Cardiac fibroblast (primary cell): Measurements from ENCODE around the gene GPR18.
"Not testable (repeated sequence)": the region's sequence is repeated elsewhere in the genome, so short reads cannot be mapped to it uniquely, and the experiment has no call there.

Experiments used
- DNase-seq, 2 donors: peaks; one replicate each; pipeline versions ENCODE4 v3.0.0 to v3.0.0-alpha.2; 2010; ENCODE audit warnings: low read depth in 2 of 2
- H3K4me3 ChIP-seq, 2 donors: replicated peaks in 1 of 2; 1 replicate in 1 of 2; 2 replicates in 1 of 2; pipeline ENCODE4 v1.5.1; 2011; ENCODE audit warnings: low read depth in 2 of 2, low read length in 2 of 2, mild to moderate bottlenecking in 2 of 2, moderate library complexity in 1 of 2
- CTCF ChIP-seq: IDR thresholded peaks from one replicate; pipeline ENCODE4 v1.5.1; 2011; ENCODE audit warnings: low read depth, mild to moderate bottlenecking, low read length, inconsistent platforms

The GPR18 gene

GRCh38 chr13:99250982-99251825 is 7.0 kb downstream of the GPR18 start:
- no peak overlapping the region for H3K4me3 ChIP-seq
- DNase-seq = no peak
- no peak for TF ChIP-seq CTCF

DNA sequence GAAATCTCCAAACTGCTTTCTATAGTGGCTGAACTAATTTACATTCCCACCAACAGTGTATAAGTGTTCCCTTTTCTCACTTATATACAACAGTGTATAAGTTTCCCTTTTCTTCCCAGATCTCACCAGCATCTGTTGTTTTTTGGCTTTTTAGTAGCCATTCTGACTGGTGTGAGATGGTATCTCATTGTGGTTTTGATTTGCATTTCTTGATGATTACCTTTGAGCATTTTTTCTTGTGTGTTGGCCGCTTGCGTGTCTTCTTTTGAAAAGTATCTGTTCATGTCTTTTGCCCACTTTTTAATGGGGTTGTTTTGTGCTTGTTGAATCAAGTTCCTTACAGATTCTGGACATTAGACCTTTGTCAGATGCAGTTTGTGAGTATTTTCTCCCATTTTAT is 8.6 kb downstream of the GPR18 start:
- H3K4me3 ChIP-seq, DNase-seq: not testable (repeated sequence)

- H3K4me3 ChIP-seq, DNase-seq: not testable (repeated sequence)
These were observed 9.0 kb downstream of the GPR18 start for GRCh38 chr13:99249178-99249577.

DNA sequence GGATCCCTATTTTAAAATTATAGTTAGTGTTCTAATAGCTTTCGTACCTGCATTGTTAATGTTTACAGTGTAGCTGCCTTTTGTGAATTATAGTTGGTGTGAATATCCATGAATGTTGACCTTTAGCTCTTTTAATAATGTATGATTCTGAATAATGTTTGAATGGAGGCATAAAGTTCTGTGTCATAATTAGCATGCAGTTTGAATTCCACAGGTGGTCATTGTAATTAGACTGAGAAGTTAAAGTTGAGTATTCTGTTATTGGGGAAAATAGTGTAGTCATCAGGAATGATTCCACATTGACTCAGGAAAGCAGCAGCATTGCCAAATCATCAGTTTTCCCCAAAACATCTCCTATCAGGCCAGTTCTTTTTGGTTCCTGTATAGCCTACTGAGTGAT is 12.1 kb downstream of the GPR18 start:
- no peak for TF ChIP-seq CTCF
- DNase-seq = no peak
- no peak overlapping the region for H3K4me3 ChIP-seq

DNA sequence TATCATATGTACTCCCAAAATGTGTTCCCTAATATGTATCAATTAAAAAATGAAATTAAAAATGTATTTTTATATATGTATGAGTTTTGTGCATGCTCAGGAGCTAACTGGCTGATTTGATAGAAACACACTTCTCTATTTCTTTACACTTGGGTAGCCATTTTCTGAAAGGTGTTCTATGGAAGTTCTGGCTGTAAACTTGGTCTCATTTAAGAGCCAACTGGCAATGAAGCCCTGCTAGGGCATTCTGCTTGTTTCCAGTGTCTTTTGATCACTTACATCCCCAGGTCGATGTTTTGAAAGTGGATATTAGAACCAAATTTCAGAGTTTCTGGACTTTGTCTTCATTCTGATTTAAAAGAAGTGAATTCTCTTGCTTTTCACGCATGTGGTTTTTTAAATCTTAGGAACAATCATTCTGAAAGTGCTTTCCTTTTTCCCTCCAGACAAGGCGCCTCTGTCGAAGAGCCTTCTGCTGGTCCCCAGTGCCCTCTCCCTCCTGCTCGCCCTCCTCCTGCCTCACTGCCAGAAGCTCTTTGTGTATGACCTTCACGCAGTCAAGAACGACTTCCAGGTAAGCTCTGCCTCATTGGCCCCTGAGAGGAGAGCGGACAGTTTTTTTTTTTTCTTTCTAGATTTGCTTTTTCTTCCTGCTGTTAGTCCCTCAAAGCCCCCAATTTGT is 20.1 kb downstream of the GPR18 start:
- no peak for DNase-seq
- no peak overlapping the region for H3K4me3 ChIP-seq
- no peak for TF ChIP-seq CTCF

- no peak overlapping the region for H3K4me3 ChIP-seq
- no peak for DNase-seq
- TF ChIP-seq CTCF = no peak
These were observed 26.5 kb downstream of the GPR18 start for GRCh38 chr13:99231721-99232120.

- no peak for DNase-seq
- H3K4me3 ChIP-seq = no peak overlapping the region
- no peak for TF ChIP-seq CTCF
These were observed 27.2 kb downstream of the GPR18 start for GRCh38 chr13:99230991-99231390.

DNA sequence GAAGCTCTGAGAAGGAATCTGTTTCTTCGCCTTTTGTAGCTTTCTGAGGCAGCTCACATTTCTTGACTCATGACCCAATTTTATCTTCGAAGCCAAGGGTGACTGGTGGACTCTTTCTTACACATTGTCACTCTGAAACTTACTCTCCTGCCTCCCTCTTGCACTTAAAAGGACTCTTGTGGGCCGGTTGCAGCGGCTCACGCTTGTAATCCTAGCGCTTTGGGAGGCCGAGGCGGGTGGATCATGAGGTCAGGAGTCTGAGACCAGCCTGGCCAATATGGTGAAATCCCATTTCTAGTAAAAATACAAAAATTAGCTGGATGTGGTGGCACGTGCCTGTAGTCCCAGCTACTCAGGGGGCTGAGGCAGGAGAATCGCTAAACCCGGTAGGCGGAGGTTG is 27.6 kb downstream of the GPR18 start:
- not testable (repeated sequence) for DNase-seq

More for the DNA sequence above, 27.6 kb downstream of the GPR18 start:
- not testable (repeated sequence) for H3K4me3 ChIP-seq
